ENCODE results near the gene MRE11. TPM values are rescaled to one million over a fixed set of nuclear protein-coding genes. Genes with fewer than 3 reads are reported as not detected.

MRE11 gene
- total RNA-seq, 6 experiments from 2014 or later, result 12.2 to 17.2 (median 15.7) TPM

DNA sequence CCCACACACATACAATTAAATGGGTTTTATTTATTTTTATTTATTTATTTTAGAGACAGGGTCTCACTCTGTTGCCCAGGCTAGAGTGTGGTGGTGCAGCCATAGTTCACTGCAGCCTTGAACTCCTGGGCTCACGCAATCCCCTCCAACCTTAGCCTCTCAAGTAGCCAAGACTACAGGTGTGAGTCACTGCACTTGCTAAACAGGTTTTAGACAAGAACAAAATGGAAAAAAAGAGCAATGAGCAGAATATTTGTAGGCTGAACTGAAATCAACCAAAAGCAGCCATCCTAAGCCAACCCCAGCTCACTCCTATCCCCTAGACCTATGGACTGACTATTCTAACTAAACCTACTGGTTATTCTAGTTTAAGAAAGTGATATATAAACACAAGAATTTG lies 37.8 kb downstream of the MRE11 start:
- Mint-ChIP-seq H3K36me3 (ENCODE audit: low read depth) (peaks cover 11% of the 10 kb centered on the region), H3K27me3 (ENCODE audit: insufficient read depth) (no peaks in the 10 kb centered on the region), H3K9me3 (no peaks in the 10 kb centered on the region), H3K27ac (no peak overlapping the region), H3K4me1 (ENCODE audit: low read depth) (peaks cover 1% of the 10 kb centered on the region; the same call in 1 of the 2 replicates), H3K4me3 (no peak overlapping the region)
- DNase-seq, result no peak
- TF ChIP-seq, protein P1, sequence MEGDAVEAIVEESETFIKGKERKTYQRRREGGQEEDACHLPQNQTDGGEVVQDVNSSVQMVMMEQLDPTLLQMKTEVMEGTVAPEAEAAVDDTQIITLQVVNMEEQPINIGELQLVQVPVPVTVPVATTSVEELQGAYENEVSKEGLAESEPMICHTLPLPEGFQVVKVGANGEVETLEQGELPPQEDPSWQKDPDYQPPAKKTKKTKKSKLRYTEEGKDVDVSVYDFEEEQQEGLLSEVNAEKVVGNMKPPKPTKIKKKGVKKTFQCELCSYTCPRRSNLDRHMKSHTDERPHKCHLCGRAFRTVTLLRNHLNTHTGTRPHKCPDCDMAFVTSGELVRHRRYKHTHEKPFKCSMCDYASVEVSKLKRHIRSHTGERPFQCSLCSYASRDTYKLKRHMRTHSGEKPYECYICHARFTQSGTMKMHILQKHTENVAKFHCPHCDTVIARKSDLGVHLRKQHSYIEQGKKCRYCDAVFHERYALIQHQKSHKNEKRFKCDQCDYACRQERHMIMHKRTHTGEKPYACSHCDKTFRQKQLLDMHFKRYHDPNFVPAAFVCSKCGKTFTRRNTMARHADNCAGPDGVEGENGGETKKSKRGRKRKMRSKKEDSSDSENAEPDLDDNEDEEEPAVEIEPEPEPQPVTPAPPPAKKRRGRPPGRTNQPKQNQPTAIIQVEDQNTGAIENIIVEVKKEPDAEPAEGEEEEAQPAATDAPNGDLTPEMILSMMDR (IDR thresholded peaks at IDR 0.05), result no peak

DNA sequence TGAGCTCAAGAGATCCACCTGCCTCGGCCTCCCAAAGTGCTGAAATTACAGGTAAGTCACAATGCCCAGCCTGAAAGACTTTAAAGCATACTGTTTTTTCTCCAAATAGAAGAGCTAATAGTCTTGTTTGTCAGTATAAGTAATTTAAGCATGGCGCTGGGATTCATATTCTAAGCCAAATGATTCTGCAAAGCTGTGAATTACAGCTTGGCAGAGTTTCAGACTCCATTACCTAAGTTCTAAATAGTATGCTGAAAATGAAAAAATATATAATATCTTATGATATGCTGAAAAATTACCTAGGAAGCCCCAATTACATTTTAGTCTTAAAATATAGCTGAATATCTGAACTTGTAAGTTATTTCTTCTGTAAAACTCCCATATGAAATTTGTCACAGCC lies 39.3 kb downstream of the MRE11 start:
- Mint-ChIP-seq H3K27me3 (ENCODE audit: insufficient read depth) (no peaks in the 10 kb centered on the region), H3K9me3 (no peaks in the 10 kb centered on the region), H3K4me3 (no peak overlapping the region), H3K36me3 (ENCODE audit: low read depth) (peaks cover 11% of the 10 kb centered on the region), H3K27ac (no peak overlapping the region), H3K4me1 (ENCODE audit: low read depth) (peaks cover 17% of the 10 kb centered on the region)
- TF ChIP-seq, protein P1 (IDR thresholded peaks at IDR 0.05), result no peak
- no peak for DNase-seq

DNA sequence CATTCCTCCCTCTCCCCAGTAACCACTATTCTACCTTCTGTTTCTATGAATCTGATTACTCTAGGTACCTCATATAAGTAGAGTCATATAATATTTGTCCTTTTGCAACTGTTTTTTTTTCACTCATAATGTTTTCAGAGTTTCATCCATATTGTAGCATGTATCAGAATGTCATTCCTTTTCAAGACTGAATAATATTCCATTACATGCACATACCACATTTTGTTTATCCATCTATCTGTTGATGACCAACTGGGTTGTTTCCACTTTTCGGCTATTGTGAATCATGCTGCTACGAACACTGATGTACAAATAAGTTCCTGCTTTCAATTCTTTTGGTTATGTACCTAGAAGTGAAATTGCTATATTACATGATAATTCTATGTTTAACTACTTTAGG lies 40.7 kb downstream of the MRE11 start:
- Mint-ChIP-seq H3K27ac (no peak overlapping the region), H3K4me1 (ENCODE audit: low read depth) (peaks cover 24% of the 10 kb centered on the region)
- TF ChIP-seq, protein P1 (IDR thresholded peaks at IDR 0.05), result no peak

DNA sequence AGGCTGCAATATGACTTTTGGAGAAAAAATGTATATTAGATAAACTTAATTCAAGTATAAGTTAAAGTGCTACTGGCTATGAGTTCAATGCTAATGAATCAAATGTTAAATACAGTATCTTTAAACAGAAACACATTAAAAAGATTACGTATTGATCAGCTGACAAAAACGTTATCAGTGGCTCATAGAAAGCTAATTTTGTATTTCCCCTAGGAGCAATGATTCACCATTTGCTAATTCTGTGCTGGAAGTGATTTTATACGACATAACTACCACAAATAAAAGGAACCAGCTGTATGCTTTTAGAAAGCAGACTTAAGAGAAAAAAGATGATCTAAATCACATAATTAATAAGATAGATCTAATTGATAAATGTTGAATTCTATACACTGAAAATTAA lies 43.6 kb downstream of the MRE11 start:
- Mint-ChIP-seq H3K36me3 (ENCODE audit: low read depth) (peaks cover 11% of the 10 kb centered on the region), H3K4me3 (peak overlapping the region; percentile 33; the same call in 1 of the 2 replicates), H3K27ac (peak overlapping the region; percentile 68), H3K27me3 (ENCODE audit: insufficient read depth) (no peaks in the 10 kb centered on the region), H3K9me3 (no peaks in the 10 kb centered on the region), H3K4me1 (ENCODE audit: low read depth) (peaks cover 24% of the 10 kb centered on the region)
- DNase-seq, result peak; percentile 30
- TF ChIP-seq, protein P1 (IDR thresholded peaks at IDR 0.05), result no peak

More for the DNA sequence above, 40.7 kb downstream of the MRE11 start:
- Mint-ChIP-seq H3K4me3 (no peak overlapping the region), H3K27me3 (ENCODE audit: insufficient read depth) (no peaks in the 10 kb centered on the region), H3K36me3 (ENCODE audit: low read depth) (peaks cover 11% of the 10 kb centered on the region), H3K9me3 (no peaks in the 10 kb centered on the region)
- no peak for DNase-seq

DNA sequence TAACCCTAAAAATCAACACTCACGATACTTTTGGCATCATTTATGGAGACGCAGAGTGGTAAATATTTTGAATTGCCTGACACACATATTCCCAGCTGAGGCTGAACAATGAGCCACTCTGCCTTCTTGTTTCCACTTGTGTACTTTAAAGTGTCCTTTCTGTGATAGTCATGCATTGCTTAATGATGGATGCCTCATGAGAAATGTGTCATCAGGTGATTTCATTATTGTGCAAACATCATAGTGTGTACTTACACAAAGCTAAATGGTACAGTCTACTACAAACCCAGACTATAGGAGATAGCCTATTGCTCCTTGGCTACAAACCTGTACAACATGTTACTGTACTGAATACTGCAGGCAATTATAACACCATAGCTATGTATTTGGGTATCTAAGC lies 44.2 kb downstream of the MRE11 start:
- DNase-seq, result peak; percentile 85
- H3K4me1 Mint-ChIP-seq (ENCODE audit: low read depth), result peaks cover 24% of the 10 kb centered on the region
- no peaks in the 10 kb centered on the region for H3K27me3 Mint-ChIP-seq (ENCODE audit: insufficient read depth)
- peak overlapping the region; percentile 59 for H3K27ac Mint-ChIP-seq
- TF ChIP-seq, protein P1 (IDR thresholded peaks at IDR 0.05), result no peak
- H3K9me3 Mint-ChIP-seq, result no peaks in the 10 kb centered on the region
- peaks cover 11% of the 10 kb centered on the region for H3K36me3 Mint-ChIP-seq (ENCODE audit: low read depth)
- no peak overlapping the region for H3K4me3 Mint-ChIP-seq

DNA sequence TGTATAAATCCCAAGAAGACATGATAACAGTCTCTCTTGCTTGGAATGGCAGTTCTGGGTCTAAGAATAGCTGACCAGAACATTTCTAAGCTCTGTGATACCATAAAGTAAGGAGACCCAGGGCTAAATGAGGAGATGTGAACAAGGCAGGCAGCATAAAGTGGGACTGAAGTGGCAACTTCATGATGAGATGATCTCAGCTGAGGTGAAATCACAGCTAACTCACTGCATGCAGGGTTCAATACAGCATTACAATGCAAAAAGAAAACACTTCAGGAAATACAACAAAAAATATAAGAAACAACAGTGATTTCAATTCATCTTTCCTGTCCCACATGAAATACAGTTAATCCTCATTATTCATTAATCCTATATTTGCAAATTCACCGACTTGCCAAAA lies 44.6 kb downstream of the MRE11 start:
- H3K36me3 Mint-ChIP-seq (ENCODE audit: low read depth), result peaks cover 11% of the 10 kb centered on the region
- peaks cover 24% of the 10 kb centered on the region for H3K4me1 Mint-ChIP-seq (ENCODE audit: low read depth)
- H3K9me3 Mint-ChIP-seq, result no peaks in the 10 kb centered on the region
- TF ChIP-seq, protein P1 (IDR thresholded peaks at IDR 0.05), result no peak
- H3K27me3 Mint-ChIP-seq (ENCODE audit: insufficient read depth), result no peaks in the 10 kb centered on the region
- no peak for DNase-seq
- no peak overlapping the region for H3K4me3 Mint-ChIP-seq
- H3K27ac Mint-ChIP-seq, result peak overlapping the region; percentile 59
